Measurements from ENCODE around the gene EVA1C.

DNA sequence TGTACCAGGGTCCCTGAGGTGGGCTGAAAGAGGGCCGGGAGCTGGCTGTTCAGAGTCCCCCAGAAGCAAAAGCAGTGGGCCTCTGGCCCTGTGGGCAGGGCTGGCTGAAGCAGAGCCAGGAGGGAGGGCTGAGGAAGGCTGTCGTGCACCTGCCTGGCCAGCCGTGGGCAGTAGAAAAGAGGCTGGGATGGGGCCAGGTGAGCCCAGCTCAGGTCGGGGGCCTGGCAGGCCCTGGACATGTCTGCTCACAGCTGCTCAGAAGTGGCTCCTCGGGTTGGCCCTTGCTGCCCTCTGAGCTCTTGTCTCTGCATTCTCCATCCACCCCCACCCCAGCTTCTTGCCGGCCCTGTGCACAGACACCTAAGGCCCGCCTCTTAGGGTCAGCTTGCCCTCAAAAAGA is 112.8 kb downstream of the EVA1C start:
- TF ChIP-seq, protein P1, sequence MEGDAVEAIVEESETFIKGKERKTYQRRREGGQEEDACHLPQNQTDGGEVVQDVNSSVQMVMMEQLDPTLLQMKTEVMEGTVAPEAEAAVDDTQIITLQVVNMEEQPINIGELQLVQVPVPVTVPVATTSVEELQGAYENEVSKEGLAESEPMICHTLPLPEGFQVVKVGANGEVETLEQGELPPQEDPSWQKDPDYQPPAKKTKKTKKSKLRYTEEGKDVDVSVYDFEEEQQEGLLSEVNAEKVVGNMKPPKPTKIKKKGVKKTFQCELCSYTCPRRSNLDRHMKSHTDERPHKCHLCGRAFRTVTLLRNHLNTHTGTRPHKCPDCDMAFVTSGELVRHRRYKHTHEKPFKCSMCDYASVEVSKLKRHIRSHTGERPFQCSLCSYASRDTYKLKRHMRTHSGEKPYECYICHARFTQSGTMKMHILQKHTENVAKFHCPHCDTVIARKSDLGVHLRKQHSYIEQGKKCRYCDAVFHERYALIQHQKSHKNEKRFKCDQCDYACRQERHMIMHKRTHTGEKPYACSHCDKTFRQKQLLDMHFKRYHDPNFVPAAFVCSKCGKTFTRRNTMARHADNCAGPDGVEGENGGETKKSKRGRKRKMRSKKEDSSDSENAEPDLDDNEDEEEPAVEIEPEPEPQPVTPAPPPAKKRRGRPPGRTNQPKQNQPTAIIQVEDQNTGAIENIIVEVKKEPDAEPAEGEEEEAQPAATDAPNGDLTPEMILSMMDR (IDR thresholded peaks at IDR 0.05): no peak
- no peak for TF ChIP-seq EZH2 (IDR thresholded peaks at IDR 0.05; ENCODE audit: borderline replicate concordance, insufficient read depth, low read depth, low read length, poor library complexity, severe bottlenecking)
